ENCODE results near the gene ALDH1B1. TPM values are rescaled to one million over a fixed set of nuclear protein-coding genes. Genes with fewer than 3 reads are reported as not detected.

The ALDH1B1 gene
- total RNA-seq, 2 experiments from 2014 or later: 0.19 to 0.20 TPM

DNA sequence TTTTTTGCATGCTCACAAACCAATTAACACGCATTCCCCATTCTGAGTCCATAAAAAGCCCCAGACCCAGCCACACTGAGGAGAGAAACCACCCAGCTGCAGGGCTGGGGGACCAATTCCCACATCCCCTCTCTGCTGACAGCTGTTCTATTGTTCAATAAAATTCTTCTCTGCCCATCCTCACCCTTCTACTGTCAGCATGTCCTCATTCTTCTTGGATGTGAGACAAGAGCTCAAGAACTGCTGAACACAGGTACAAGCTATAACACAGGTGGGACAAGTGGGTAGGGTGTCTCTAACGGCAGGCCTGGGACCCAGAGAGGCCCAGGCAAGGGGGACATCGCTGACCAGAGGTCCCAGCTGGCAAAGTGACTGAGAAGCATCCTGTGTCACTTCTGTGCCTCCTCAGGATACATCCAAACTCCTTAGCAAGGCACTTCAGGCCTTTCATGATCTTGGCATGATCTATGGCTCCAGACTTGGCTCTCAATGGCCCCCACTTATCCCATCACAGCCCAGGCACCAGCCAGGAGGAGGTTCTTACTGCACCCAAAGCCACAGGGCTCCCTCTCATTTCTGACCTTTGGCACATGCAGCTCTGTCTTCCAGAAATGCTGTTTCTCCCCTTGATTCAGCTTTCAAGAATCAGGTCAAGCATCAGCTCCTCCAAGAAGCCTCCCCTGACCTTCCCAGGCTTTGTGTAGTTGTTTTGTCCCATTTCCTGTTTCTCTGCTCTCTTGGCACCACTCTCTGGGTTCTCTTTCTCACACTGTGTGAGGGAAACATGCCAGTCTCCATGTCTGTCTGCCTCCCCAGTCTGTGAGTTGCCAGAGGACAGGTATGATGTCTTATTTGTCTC is 7.3 kb upstream of the ALDH1B1 start:
- no peak for DNase-seq
- Histone ChIP-seq H3K4me3 (ENCODE audit: low read length) (no peak overlapping the region), H3K27me3 (ENCODE audit: control insufficient read depth in 1 of 2, insufficient read depth in 2 of 2, low read length in 2 of 2) (peaks cover 0 to 3% of the 10 kb centered on the region in 2 experiments), H3K4me1 (ENCODE audit: insufficient read depth, low read length) (no peaks in the 10 kb centered on the region), H3K27ac (ENCODE audit: low read depth in 1 of 2, low read length in 2 of 2) (no peak overlapping the region), H3K9me3 (ENCODE audit: control insufficient read depth in 1 of 2, insufficient read depth in 1 of 2, low read length in 2 of 2) (peaks cover 0 to 11% of the 10 kb centered on the region in 2 experiments), H3K36me3 (ENCODE audit: insufficient read depth, low read length) (no peaks in the 10 kb centered on the region)
- H3K9me3 Mint-ChIP-seq: no peaks in the 10 kb centered on the region
- ChIA-PET POLR2A (no interaction called here), CTCF (no interaction called here)
- TF ChIP-seq, protein P1, sequence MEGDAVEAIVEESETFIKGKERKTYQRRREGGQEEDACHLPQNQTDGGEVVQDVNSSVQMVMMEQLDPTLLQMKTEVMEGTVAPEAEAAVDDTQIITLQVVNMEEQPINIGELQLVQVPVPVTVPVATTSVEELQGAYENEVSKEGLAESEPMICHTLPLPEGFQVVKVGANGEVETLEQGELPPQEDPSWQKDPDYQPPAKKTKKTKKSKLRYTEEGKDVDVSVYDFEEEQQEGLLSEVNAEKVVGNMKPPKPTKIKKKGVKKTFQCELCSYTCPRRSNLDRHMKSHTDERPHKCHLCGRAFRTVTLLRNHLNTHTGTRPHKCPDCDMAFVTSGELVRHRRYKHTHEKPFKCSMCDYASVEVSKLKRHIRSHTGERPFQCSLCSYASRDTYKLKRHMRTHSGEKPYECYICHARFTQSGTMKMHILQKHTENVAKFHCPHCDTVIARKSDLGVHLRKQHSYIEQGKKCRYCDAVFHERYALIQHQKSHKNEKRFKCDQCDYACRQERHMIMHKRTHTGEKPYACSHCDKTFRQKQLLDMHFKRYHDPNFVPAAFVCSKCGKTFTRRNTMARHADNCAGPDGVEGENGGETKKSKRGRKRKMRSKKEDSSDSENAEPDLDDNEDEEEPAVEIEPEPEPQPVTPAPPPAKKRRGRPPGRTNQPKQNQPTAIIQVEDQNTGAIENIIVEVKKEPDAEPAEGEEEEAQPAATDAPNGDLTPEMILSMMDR (IDR thresholded peaks at IDR 0.05): no peak
- no peaks in the 10 kb centered on the region for H3K4me1 Mint-ChIP-seq (ENCODE audit: low read depth)
- ATAC-seq (ENCODE audit: poor library complexity): no peak
- intact Hi-C loops (cut with DNase I, micrococcal nuclease): no loop called here
- H3K36me3 Mint-ChIP-seq (ENCODE audit: low read depth): no peaks in the 10 kb centered on the region
- peaks cover 5% of the 10 kb centered on the region for H3K27me3 Mint-ChIP-seq
- H3K27ac Mint-ChIP-seq: no peak overlapping the region
- no peak overlapping the region for H3K4me3 Mint-ChIP-seq

GRCh38 chr9:38385896-38386295 is 6.6 kb upstream of the ALDH1B1 start:
- TF ChIP-seq, protein P1 (IDR thresholded peaks at IDR 0.05): no peak

DNA sequence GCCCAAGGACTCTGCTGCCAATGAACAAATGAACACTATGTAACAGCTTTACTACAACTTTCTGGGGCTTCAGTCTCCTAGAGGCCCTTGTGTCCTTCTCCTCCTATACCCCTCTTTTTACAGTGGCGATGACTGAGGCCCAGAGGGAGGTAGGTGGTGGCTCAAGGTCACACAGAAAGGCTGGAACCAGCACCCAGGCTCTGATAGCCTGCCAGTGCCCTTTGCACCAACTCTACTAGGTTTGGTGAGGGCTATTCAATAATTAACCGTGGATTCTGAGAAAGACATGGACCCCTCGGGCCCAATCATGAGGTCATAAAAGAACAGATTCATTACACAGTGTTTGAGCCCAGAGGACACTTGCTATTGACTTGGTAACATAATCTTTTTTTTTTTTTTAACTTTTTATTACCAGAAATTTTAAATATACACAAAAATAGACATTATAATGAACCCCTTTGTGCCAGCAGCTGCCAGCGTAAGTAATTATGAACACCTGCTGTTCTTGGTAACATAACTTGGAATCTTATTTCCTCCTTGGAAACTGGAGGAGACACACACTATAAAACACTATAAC is 6.1 kb upstream of the ALDH1B1 start:
- Mint-ChIP-seq H3K9me3 (no peaks in the 10 kb centered on the region), H3K27me3 (peaks cover 5% of the 10 kb centered on the region), H3K27ac (no peak overlapping the region), H3K4me1 (ENCODE audit: low read depth) (no peaks in the 10 kb centered on the region), H3K4me3 (no peak overlapping the region), H3K36me3 (ENCODE audit: low read depth) (no peaks in the 10 kb centered on the region)
- TF ChIP-seq, protein P1 (IDR thresholded peaks at IDR 0.05): no peak
- ChIA-PET POLR2A (no interaction called here), CTCF (no interaction called here)
- H3K27me3 ChIP-seq (ENCODE audit: control insufficient read depth in 1 of 2, insufficient read depth in 2 of 2, low read length in 2 of 2): peaks cover 0 to 3% of the 10 kb centered on the region in 2 experiments
- H3K4me3 ChIP-seq (ENCODE audit: low read length): no peak overlapping the region
- no peaks in the 10 kb centered on the region for H3K4me1 ChIP-seq (ENCODE audit: insufficient read depth, low read length)
- ATAC-seq (ENCODE audit: poor library complexity): no peak
- peaks cover 0 to 11% of the 10 kb centered on the region in 2 experiments for H3K9me3 ChIP-seq (ENCODE audit: control insufficient read depth in 1 of 2, insufficient read depth in 1 of 2, low read length in 2 of 2)
- intact Hi-C loops (cut with DNase I, micrococcal nuclease): no loop called here
- H3K27ac ChIP-seq (ENCODE audit: low read depth in 1 of 2, low read length in 2 of 2): no peak overlapping the region
- no peaks in the 10 kb centered on the region for H3K36me3 ChIP-seq (ENCODE audit: insufficient read depth, low read length)
- no peak for DNase-seq

More at GRCh38 chr9:38385896-38386295, 6.6 kb upstream of the ALDH1B1 start:
- CTCF ChIA-PET: no interaction called here
- intact Hi-C loops (cut with DNase I, micrococcal nuclease): no loop called here
- H3K4me1 Mint-ChIP-seq (ENCODE audit: low read depth): no peaks in the 10 kb centered on the region
- H3K9me3 Mint-ChIP-seq: no peaks in the 10 kb centered on the region
- Histone ChIP-seq H3K27me3 (ENCODE audit: control insufficient read depth in 1 of 2, insufficient read depth in 2 of 2, low read length in 2 of 2) (peaks cover 0 to 3% of the 10 kb centered on the region in 2 experiments), H3K27ac (ENCODE audit: low read depth in 1 of 2, low read length in 2 of 2) (no peak overlapping the region), H3K36me3 (ENCODE audit: insufficient read depth, low read length) (no peaks in the 10 kb centered on the region), H3K9me3 (ENCODE audit: control insufficient read depth in 1 of 2, insufficient read depth in 1 of 2, low read length in 2 of 2) (peaks cover 0 to 11% of the 10 kb centered on the region in 2 experiments), H3K4me1 (ENCODE audit: insufficient read depth, low read length) (no peaks in the 10 kb centered on the region), H3K4me3 (ENCODE audit: low read length) (no peak overlapping the region)
- ATAC-seq (ENCODE audit: poor library complexity) (no peak), DNase-seq (no peak)
- no peaks in the 10 kb centered on the region for H3K36me3 Mint-ChIP-seq (ENCODE audit: low read depth)
- no peak overlapping the region for H3K27ac Mint-ChIP-seq
- POLR2A ChIA-PET: no interaction called here
- H3K4me3 Mint-ChIP-seq: no peak overlapping the region
- H3K27me3 Mint-ChIP-seq: peaks cover 5% of the 10 kb centered on the region

Data from CD4-positive, alpha-beta T cell (primary cell).